COLO668 (cell line): ENCODE measurements around the gene MON2.
"Not testable (repeated sequence)": the region's sequence is repeated elsewhere in the genome, so short reads cannot be mapped to it uniquely, and the experiment has no call there.

ENCODE experiments used
- DNase-seq: peaks from one replicate; lab custom pipeline; 2025; ENCODE audit not compliant: unreplicated experiment; lab: John Stamatoyannopoulos, UW

Gene MON2

GRCh38 chr12:62472472-62472871 is 5.8 kb downstream of the MON2 start:
- no peak for DNase-seq

GRCh38 chr12:62481843-62482540 is 15.4 kb downstream of the MON2 start:
- no peak for DNase-seq

GRCh38 chr12:62482769-62483168 is 16.1 kb downstream of the MON2 start:
- DNase-seq: no peak

- DNase-seq: no peak
These were observed 17.6 kb downstream of the MON2 start for GRCh38 chr12:62484233-62484632.

- no peak for DNase-seq
These were observed 39.2 kb downstream of the MON2 start for GRCh38 chr12:62505786-62506185.

- no peak for DNase-seq
These were observed 46.3 kb downstream of the MON2 start for GRCh38 chr12:62512901-62513300.

- not testable (repeated sequence) for DNase-seq
These were observed 47.5 kb downstream of the MON2 start for GRCh38 chr12:62514080-62514479.

GRCh38 chr12:62516927-62517326 is 50.3 kb downstream of the MON2 start:
- DNase-seq: no peak

- DNase-seq: no peak
These were observed 51.3 kb downstream of the MON2 start for GRCh38 chr12:62517887-62518286.

GRCh38 chr12:62519043-62519442 is 52.4 kb downstream of the MON2 start:
- no peak for DNase-seq

GRCh38 chr12:62520361-62520760 is 53.7 kb downstream of the MON2 start:
- DNase-seq: no peak

GRCh38 chr12:62522984-62523383 is 56.4 kb downstream of the MON2 start:
- DNase-seq: no peak

GRCh38 chr12:62523619-62524018 is 57.0 kb downstream of the MON2 start:
- DNase-seq: no peak

- no peak for DNase-seq
These were observed 58.6 kb downstream of the MON2 start for GRCh38 chr12:62525271-62525670.

- DNase-seq: no peak
These were observed 64.0 kb downstream of the MON2 start for GRCh38 chr12:62530596-62530995.

- DNase-seq: no peak
These were observed 65.7 kb downstream of the MON2 start for GRCh38 chr12:62532333-62532732.

- no peak for DNase-seq
These were observed 66.6 kb downstream of the MON2 start for GRCh38 chr12:62533087-62533754.

GRCh38 chr12:62533755-62534107 is 67.1 kb downstream of the MON2 start:
- no peak for DNase-seq

- DNase-seq: no peak
These were observed 69.9 kb downstream of the MON2 start for GRCh38 chr12:62536546-62536945.

GRCh38 chr12:62537551-62537950 is 70.9 kb downstream of the MON2 start:
- no peak for DNase-seq

GRCh38 chr12:62540354-62540753 is 73.7 kb downstream of the MON2 start:
- no peak for DNase-seq

- DNase-seq: no peak
These were observed 76.2 kb downstream of the MON2 start for GRCh38 chr12:62542814-62543213.

- no peak for DNase-seq
These were observed 76.7 kb downstream of the MON2 start for GRCh38 chr12:62543324-62543723.
